HG02623 (cell line): Measurements from ENCODE around the gene RHOG.

Experiments
- ATAC-seq: cut with Tn5 transposase; IDR thresholded peaks from one replicate; pipeline ENCODE4 v1.9.1; 2021; ENCODE audit warnings: moderate library complexity; ENCODE audit not compliant: unreplicated experiment

Gene RHOG

DNA sequence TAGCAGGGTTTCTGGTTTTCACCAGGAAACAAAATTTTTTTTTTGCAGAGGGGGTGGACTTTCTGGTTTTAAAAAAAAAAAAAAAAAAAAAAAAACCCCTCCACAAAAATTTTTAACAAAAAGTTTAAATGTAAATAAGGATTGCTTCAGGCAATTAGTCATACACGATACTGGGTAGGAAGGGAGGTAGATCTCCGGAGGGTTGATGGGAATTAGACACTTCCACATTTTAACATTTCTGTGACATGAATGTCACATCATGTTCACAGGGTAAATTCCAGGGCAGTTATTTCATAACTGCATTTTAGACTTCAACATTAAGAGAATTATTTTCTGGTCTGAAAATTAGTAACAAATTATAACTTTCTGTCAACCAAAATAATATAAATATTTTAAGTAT is 59.3 kb downstream of the RHOG start:
- no peak for ATAC-seq
